ENCODE results near the gene KPNA2.
"Not testable (repeated sequence)": the region's sequence is repeated elsewhere in the genome, so short reads cannot be mapped to it uniquely, and the experiment has no call there.

KPNA2 gene

DNA sequence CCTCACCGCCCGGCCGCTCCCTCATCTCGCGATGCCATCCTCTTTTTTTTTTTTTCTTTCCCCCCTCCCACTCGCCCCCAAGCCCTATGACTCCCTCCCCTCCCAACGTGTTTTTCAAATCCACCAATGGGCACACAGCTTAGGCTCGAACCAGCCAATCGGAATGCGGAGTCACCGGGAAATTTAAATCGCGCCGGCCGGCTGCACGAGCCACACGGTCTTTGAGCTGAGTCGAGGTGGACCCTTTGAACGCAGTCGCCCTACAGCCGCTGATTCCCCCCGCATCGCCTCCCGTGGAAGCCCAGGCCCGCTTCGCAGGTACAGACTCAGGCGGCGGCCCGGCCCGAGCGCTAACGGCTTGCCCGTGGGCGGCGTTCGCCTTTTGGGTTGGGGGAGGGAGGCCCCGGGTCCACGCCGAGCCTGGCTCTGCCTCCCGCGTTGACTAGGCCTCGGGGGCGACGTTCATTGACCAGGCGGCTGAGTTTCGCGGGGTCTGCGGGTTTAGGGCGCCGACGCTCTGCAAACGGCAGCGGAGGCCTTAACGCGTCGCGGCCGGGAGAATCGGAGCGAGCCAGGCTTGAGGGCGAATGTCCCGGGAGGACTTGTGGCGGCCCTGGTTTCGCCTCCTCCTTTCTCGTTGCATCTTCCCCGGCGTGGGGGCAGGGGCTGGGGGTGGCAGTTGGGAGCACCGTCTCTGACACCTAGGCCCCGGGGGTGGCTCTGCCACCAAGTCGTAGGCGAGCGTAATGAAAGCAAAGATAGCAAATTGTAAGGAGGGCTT lies at the start of gene KPNA2:
Gene KPNA2 (plus strand): TSS at position 213 of the 781 bp plus-strand sequence. CDS start 1,398 bp downstream, outside the sequence.
- Histone ChIP-seq H3K9ac (peak within 1 kb of the TSS; percentile 86 to 99 (median 96)), H3K27ac (peak within 1 kb of the TSS; percentile 66 to 98 (median 95)), H3K27me3 (no peaks in the 10 kb centered on the region), H3K36me3 (peaks cover 35 to 42% (median 39%) of the 10 kb centered on the region in 11 experiments), H3K4me3 (peak within 1 kb of the TSS; percentile 86 to 99 (median 96)), H3K9me3 (replicated peaks in 1 of 11) (no peaks in the 10 kb centered on the region), H3K4me2 (peak within 1 kb of the TSS; percentile 70 to 94 (median 85)), H4K20me1 (peaks cover 0 to 52% (median 47%) of the 10 kb centered on the region in 11 experiments; a peak in 17 of 22 replicates), H3K4me1 (peaks cover 18 to 28% (median 23%) of the 10 kb centered on the region in 10 experiments)
- TF ChIP-seq Cebpa-rat (IDR thresholded peaks at IDR 0.05): no peak

DNA sequence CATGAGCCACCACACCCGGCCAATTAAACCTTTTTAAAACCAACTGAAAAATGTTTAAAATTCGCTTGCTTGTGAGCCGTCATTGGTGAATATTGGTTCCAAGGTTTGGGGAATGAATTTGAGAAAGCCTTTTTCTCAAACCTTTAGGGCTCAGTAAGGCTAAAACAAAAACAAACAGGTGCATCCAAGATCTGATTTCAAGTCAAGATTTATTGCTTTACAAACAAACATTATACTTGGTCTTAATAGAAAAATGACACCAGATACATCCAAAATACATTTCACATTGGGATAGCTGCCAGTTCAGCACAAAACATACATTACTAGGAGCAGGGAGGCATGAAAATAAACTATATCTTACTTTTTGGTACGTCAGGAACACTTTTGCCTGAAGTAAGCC lies 44.6 kb upstream of the KPNA2 start:
- no peak overlapping the region for H3K4me2 ChIP-seq
- no peak for TF ChIP-seq Cebpa-rat (IDR thresholded peaks at IDR 0.05)
- peaks cover 16 to 43% (median 36%) of the 10 kb centered on the region in 11 experiments for H3K27me3 ChIP-seq
- no peaks in the 10 kb centered on the region for H3K36me3 ChIP-seq
- H4K20me1 ChIP-seq: peaks cover 0 to 19% (median 0%) of the 10 kb centered on the region in 11 experiments; a peak in 7 of 22 replicates
- H3K9ac ChIP-seq: no peak overlapping the region
- H3K4me3 ChIP-seq: no peak overlapping the region
- H3K9me3 ChIP-seq (replicated peaks in 1 of 11): no peaks in the 10 kb centered on the region
- peaks cover 18 to 30% (median 25%) of the 10 kb centered on the region in 10 experiments for H3K4me1 ChIP-seq
- no peak overlapping the region for H3K27ac ChIP-seq

DNA sequence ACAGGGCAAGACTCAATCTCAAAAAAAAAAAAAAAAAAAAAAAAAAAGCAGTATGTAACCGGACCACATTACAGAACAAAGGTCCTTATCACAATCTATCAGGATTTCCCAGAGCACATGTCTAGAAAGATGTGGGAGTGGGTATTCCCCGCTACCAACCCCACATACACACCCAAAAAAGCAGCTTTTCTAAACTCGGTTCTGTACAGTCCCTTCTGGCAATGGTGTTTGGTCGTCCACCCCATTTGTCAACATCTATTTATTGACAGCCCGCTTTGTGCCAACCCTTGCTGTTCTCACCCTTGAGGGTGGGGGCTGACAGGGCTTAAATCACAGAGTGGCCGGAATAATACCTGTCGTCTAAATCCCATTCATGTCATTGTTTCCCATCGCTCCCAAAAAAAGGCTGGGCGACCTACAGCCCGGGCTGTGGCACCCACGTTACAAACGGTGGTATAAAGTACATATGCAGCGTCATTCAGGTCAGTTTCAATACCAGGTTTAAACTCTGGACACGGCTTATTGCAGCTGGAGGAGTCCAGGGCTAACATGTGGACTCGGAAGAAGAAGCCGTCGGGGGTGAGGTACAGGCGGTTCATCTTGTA lies 42.9 kb upstream of the KPNA2 start:
- Histone ChIP-seq H3K4me1 (peaks cover 19 to 30% (median 26%) of the 10 kb centered on the region in 10 experiments), H3K27me3 (peaks cover 34 to 60% (median 54%) of the 10 kb centered on the region in 11 experiments), H3K4me2 (peak overlapping the region; percentile 66 to 88 (median 84)), H4K20me1 (peaks cover 0 to 19% (median 0%) of the 10 kb centered on the region in 11 experiments; a peak in 7 of 22 replicates), H3K9me3 (replicated peaks in 1 of 11) (no peaks in the 10 kb centered on the region), H3K36me3 (no peaks in the 10 kb centered on the region), H3K9ac (peak overlapping the region; percentile 77 to 94 (median 87)), H3K4me3 (peak overlapping the region; percentile 66 to 85 (median 79)), H3K27ac (peak overlapping the region; percentile 72 to 93 (median 81); a peak in 19 of 22 replicates)
- TF ChIP-seq Cebpa-rat (IDR thresholded peaks at IDR 0.05): no peak

DNA sequence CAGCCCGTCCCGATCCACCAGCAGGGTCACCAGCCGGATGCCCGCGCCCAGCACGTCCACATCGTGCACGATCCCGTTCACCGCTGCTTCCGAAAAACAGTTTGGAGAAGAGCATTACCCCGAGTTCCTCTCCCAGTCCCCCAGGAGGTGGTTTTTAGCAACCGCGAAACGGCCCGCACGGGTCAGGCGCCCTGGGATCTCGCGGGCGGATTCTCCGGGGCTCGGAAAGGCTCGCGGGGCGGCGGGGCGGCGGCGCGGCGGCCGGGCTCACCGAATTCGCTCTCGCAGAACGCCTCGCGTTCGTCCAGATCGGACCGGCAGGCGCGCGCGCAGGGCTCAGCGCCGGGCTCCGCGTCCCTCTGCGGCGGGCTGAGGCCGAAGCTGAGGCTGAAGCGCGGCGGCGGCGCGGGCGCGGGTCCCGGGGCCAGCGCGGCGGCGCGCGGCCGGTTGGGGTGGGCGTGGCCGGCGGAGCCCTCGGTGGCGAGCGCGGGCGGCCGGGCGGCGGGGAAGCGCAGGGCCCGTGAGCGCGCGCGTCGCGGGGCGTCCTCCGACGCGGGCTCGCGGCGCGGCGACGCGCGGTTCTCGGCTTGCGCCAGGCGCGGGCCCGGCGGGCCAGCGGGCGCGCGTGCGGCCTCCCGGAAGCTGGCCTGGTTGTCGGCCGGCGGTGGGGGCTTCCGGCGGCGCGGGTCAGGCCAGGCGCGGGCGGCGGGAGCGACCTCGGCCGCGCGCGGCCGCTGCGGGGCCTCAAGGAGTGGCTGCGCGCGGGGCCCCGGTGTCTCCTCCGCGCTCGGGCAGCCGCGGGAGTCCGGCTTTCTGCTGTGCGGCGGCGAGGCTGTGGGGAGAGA lies 42.2 kb upstream of the KPNA2 start:
- peak overlapping the region; percentile 72 to 93 (median 81) for H3K27ac ChIP-seq
- peak overlapping the region; percentile 66 to 85 (median 79) for H3K4me3 ChIP-seq
- no peaks in the 10 kb centered on the region for H3K9me3 ChIP-seq (replicated peaks in 1 of 11)
- H3K9ac ChIP-seq: peak overlapping the region; percentile 77 to 94 (median 87)
- H3K4me2 ChIP-seq: peak overlapping the region; percentile 66 to 94 (median 84)
- no peaks in the 10 kb centered on the region for H3K36me3 ChIP-seq
- peaks cover 41 to 67% (median 61%) of the 10 kb centered on the region in 11 experiments for H3K27me3 ChIP-seq
- peaks cover 19 to 30% (median 26%) of the 10 kb centered on the region in 10 experiments for H3K4me1 ChIP-seq
- peaks cover 0 to 19% (median 0%) of the 10 kb centered on the region in 11 experiments; a peak in 7 of 22 replicates for H4K20me1 ChIP-seq
- no peak for TF ChIP-seq Cebpa-rat (IDR thresholded peaks at IDR 0.05)

DNA sequence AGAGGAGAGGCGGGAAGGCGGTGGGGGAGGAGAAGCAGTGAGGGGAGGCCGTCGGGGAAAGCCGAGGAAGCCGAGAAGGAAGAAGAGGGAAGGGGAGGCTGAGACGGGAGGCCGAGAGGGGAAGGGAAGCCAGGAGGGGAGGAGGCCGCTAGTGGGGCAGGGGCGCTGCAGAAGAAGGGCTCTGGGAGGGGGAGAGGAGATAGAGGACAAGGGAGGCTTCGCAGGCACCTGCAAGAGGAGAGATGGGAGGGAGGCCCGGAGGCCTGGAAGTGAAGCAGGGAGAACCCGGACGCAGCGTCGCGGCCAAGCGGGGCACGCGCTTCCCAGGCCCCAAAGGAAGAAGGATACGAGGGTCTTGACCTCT lies 41.6 kb upstream of the KPNA2 start:
- H3K36me3 ChIP-seq: no peaks in the 10 kb centered on the region
- peaks cover 0 to 19% (median 0%) of the 10 kb centered on the region in 11 experiments; a peak in 7 of 22 replicates for H4K20me1 ChIP-seq
- TF ChIP-seq Cebpa-rat (IDR thresholded peaks at IDR 0.05): no peak

DNA sequence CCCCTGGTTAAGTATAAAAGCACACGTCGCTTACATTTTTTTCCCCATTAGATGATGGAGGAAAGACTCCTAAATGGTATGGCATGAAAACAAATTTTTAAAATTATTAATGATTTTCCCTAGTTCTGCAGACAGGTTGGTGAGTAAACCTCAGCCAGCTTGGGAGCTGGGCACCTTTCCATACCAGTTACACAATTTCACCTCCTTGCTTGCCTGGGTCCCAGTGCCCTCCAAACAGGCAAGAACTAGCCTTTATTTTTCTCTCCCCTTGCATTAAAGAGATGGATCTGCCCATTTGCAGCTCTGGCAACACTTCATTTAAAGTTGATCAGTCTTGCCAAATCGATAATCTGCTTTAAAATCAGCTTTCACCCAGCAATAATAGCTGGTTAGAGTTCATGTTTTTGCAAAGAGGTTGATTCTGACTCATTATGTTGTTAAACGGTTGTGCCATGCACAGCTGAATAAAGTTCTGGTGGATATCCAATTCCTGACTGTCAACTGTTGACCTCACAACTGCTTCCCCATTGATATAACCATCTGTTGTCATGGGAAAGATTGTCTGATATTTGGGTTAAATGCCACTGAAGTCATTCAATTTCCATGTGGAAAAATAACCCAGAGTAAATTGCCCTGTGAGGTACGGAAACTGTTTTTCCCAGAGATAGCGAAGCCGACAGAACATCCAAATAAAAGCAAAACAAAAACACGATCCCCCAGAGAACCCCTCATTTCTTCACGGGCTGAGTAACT lies 40.5 kb upstream of the KPNA2 start:
- Histone ChIP-seq H3K27ac (no peak overlapping the region), H3K27me3 (peaks cover 44 to 73% (median 66%) of the 10 kb centered on the region in 11 experiments)

More for the DNA sequence above, 41.6 kb upstream of the KPNA2 start:
- H3K4me1 ChIP-seq: peaks cover 19 to 30% (median 26%) of the 10 kb centered on the region in 10 experiments
- peak overlapping the region; percentile 66 to 85 (median 79) for H3K4me3 ChIP-seq
- H3K27me3 ChIP-seq: peaks cover 44 to 73% (median 65%) of the 10 kb centered on the region in 11 experiments
- no peaks in the 10 kb centered on the region for H3K9me3 ChIP-seq (replicated peaks in 1 of 11)
- H3K4me2 ChIP-seq: peak overlapping the region; percentile 66 to 94 (median 78)
- H3K9ac ChIP-seq: peak overlapping the region; percentile 77 to 94 (median 87)
- H3K27ac ChIP-seq: peak overlapping the region; percentile 72 to 93 (median 81)

DNA sequence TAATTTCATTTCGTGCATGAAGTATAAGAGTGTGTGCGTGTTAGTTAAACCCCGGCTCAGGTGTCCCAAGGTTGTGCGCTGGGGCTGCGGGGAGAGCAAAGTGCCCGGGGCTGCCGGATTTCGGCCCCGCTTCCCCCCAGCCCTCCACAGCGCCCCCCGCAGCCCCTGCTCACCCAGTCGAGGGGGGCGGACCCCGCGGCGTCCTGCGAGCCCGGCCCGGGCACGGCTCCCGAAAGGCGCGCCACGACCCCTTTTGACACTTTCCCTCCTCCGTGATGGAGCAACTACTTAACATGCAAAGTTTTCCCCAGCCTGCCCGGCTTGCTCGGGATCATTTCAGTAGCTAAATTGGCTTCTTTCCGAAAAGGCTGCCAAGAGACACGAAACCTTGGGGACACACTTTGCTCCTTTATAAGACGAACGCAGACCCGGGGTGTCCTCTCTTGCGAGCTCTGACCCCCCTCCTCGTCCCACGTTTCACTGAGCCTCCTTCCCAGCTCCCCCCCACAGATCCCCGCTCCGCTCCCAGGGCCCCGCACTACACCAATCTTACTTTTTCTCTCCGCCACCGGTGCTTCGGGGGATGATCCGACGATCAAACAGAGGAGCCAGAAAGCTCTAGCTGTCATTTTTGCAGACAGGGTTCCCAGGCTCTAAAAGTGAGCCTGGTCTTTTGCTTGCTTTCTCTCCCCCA lies 39.8 kb upstream of the KPNA2 start:
- Histone ChIP-seq H3K4me2 (peak overlapping the region; percentile 77 to 98 (median 87)), H3K9me3 (replicated peaks in 1 of 11) (no peaks in the 10 kb centered on the region), H3K27ac (no peak overlapping the region), H3K36me3 (no peaks in the 10 kb centered on the region), H4K20me1 (peaks cover 0 to 19% (median 0%) of the 10 kb centered on the region in 11 experiments; a peak in 7 of 22 replicates), H3K4me3 (peak overlapping the region; percentile 46 to 67 (median 52)), H3K27me3 (peaks cover 44 to 73% (median 66%) of the 10 kb centered on the region in 11 experiments), H3K4me1 (peaks cover 19 to 30% (median 26%) of the 10 kb centered on the region in 10 experiments), H3K9ac (peak overlapping the region in 10 of 11 experiments; percentile 4 to 66 (median 36); a peak in 13 of 22 replicates)
- TF ChIP-seq Cebpa-rat (IDR thresholded peaks at IDR 0.05): no peak

More for the DNA sequence above, 40.5 kb upstream of the KPNA2 start:
- peaks cover 19 to 30% (median 26%) of the 10 kb centered on the region in 10 experiments for H3K4me1 ChIP-seq
- peaks cover 0 to 19% (median 0%) of the 10 kb centered on the region in 11 experiments; a peak in 7 of 22 replicates for H4K20me1 ChIP-seq
- H3K4me3 ChIP-seq: peak overlapping the region; percentile 46 to 67 (median 52)
- H3K9ac ChIP-seq: peak overlapping the region in 8 of 11 experiments; percentile 4 to 66 (median 50); a peak in 7 of 22 replicates
- no peaks in the 10 kb centered on the region for H3K36me3 ChIP-seq
- no peak for TF ChIP-seq Cebpa-rat (IDR thresholded peaks at IDR 0.05)
- peak overlapping the region; percentile 77 to 98 (median 87) for H3K4me2 ChIP-seq
- no peaks in the 10 kb centered on the region for H3K9me3 ChIP-seq (replicated peaks in 1 of 11)

DNA sequence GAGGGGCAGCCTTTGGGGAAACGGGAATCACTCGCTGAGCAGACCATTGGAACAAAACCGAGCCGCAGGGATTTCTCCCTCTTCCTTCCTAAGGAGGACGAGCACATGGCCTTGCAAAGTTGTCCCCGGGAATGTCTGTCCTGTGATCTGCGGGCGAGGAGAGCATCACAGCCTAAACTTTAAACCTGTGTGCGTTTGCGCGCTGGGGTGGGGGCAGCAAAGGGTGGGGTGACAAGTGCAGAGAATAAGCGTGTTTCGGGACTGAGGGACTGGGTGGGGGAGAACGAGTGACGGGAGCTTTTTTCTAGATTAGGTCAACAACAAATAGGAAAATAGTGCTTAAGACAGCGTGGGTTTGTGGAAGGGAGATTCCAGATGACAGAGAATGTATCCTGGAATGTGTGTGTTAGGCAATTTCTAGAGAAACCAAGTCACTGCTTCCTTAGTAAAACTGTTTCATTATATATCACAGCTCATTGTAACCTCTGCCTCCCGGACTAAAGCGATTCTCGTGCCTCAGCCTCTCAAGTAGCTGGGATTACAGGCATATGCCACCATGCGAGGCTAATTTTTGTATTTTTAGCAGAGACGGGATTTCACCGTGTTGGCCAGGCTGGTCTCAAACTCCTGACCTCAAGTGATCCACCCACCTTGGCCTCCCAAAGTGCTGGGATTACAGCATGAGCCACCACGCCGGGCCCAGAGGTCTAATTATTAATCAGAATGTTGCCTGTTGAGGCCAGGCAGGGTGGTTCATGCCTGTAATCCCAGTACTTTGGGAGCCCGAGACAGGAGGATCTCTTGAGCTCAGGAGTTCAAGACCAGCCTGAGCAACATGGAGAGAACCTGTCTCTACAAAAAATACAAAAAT lies 39.0 kb upstream of the KPNA2 start, which contains the start of gene C17orf58:
Gene C17orf58 (minus strand): TSS at position 169 of the 871 bp plus-strand sequence. CDS start 271 bp downstream, outside the sequence.
- peak within 1 kb of the TSS; percentile 77 to 98 (median 87) for H3K4me2 ChIP-seq
- peak within 1 kb of the TSS in 10 of 11 experiments; percentile 4 to 66 (median 36); a peak in 13 of 22 replicates for H3K9ac ChIP-seq
- peak within 1 kb of the TSS; percentile 46 to 67 (median 52) for H3K4me3 ChIP-seq
- peaks cover 44 to 72% (median 66%) of the 10 kb centered on the region in 11 experiments for H3K27me3 ChIP-seq
- H3K36me3 ChIP-seq; H3K27ac ChIP-seq; H3K9me3 ChIP-seq (replicated peaks in 1 of 11): not testable (repeated sequence)
- peaks cover 19 to 30% (median 26%) of the 10 kb centered on the region in 10 experiments for H3K4me1 ChIP-seq
- H4K20me1 ChIP-seq: peaks cover 0 to 19% (median 0%) of the 10 kb centered on the region in 11 experiments; a peak in 7 of 22 replicates
